GM19025 (cell line): ENCODE results near the gene DEPDC5.

Source experiments
- ATAC-seq: cut with Tn5 transposase; IDR thresholded peaks from one replicate; pipeline ENCODE4 v1.9.1; 2021; ENCODE audit warnings: mild to moderate bottlenecking, low read depth, moderate library complexity; ENCODE audit not compliant: unreplicated experiment

DEPDC5 gene

DNA sequence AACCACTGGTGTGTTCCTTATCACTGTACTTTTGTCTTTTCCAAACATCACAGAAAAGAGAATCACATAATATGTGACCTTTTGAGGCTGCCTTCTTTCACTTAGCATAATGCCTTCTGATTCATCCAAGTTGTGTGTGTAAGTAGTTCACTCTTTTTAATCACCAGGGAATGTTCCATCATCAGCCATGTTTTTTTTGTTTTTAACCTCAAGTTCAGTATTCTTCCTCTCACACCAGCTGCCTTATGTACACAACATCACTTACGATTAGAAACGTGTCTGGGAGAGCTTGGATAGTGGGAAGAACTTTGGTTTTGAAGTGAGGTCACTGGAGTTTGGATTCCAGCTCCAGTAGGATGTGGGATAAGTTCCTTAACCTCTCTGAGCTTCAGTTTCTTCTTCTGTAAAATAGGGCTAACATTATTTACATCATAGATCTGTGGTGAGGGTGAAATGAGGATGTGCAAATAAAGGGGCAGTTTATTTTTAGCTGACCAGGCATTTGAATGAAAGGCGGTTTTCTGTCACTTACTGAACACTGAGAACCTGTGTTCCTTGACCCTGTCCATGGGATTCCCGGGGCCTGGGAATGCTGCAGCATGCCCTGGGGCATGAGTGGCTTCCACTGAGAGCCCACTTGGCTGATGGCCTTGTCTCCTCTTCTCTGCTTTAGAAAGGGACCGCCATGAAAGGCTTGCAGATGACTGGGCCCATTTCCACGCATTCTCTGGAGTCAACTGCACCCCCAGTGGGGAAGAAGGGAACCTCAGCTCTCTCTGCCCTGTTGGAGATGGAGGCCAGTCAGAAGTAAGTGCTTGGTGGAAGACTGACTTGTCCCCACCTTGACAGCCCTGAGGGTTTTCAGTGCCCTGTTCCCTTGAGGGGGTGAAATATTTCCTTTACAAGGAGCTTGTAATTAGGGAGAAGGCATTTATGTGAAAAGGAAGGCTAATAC, 92.6 kb downstream of the DEPDC5 start:
- no peak for ATAC-seq

DNA sequence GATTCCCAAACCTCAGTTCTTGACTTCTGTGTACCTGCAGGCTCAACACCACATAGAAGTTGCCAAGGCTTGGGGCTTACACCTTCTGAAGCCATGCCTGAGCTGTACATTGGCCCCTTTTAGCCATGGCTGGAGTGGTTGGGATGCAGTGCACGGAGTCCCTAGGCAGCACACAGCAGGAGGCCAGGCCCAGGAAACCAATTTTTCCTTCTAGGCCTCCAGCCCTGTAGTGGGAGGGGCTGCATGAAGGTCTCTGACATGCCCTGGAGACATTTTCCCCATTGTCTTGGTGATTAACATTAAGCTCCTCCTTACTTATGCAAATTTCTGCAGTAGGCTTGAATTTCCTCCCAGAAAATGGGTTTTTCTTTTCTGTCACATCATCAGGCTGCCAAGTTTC, 94.6 kb downstream of the DEPDC5 start:
- ATAC-seq = no peak

DNA sequence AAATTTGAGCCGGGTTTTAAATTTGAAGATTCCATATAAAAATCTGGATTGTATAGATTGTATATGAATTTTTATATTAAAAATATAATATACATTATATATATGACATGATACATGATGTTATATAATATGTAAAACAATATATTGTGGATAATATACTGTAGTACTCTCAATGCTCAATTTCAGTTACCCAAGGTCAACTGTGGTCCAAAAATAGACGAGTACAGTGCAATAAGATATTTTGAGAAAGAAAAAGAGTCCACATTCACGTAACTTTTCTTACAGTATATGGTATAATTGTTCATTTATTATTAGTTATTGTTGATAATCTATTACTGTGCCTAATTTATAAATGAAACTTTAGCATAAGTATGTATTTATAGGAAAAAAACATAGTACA, 96.3 kb downstream of the DEPDC5 start:
- ATAC-seq = no peak

DNA sequence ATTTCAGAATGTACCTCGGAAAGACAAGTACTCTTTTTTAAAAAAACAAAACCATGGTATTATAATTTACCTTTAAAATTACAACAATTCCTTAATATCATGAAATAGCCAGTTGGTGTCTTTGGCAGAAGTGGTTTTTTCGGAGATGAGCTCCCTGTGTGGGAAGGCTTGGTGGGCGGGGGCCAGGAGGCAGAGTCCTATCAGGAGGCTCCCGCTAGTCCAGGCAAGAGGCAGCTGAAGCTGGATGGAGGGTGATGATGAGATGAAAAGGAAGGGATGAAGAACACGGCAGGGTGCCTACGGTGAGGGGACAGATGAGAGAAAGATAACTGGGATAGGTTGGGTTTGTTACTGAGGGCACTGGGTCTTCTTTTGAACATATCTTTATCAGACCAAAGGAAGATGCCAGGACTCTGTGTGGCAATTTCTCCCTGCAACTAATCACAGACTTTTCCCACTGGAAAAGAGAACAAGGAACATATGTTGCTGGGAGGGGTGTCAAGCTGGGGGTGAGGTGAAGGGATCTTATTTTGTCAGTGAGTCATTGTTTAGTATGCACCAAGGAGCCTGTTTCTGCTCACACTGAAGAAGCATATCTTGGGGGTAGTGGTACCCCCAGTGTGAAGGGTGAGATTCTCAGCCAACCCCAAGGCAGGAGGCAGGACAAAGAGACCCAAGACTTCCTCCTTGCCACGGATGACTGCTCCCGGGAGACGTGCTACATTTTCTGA, 99.0 kb downstream of the DEPDC5 start:
- no peak for ATAC-seq

DNA sequence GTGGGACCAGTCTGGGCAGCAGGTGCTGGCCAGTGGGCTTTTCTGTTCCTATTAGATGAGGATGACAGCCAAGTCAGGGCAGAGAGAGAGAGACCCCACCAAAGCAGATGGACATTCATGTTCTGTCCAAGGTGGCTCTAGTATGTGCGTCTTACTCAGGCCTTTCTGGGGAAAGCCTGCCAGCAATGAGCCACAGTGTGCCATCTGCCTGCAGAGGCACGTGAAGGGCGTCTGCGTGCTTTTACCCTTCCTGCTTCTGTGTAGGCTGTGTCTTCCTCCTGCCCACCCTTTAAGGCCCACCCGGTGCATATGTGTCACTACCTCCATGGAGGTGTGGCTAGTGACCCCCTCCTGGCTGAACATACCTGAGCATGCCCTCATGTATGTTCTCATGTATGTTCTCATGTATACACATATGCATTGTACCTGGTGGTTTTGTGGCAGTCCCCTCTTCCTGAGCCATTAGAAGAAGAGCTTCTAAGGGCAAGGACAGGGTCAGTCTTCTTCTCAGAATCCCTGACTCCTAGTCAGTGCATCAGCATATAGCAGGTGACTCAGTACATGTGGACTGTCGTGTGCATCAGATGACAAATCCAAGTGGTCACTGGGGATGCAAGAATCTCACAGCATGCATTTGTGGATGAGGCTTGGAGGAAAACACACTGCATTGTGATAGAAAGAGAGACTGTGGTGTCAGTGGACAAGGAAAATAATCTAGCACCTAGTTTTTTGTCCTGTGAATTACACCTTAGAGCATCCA, 100.1 kb downstream of the DEPDC5 start:
- no peak for ATAC-seq

DNA sequence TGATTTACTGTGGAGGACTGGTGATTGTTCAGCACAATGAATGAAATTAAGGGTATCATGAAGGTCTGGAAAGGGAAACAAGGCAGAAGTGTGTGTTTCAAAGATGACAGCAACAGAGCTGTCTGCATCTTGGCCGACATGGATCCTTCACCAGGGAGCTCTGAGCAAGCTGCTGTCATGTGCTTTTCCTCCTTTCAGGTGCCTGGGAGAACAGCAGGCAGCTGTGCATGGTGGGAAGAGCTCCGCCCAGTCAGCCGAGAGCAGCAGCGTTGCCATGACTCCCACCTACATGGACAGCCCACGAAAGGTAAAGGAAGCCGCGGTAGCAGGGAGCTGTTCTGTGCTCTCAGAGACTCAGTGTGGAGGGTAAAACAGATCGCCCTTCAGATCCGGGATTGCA, 103.4 kb downstream of the DEPDC5 start:
- no peak for ATAC-seq

DNA sequence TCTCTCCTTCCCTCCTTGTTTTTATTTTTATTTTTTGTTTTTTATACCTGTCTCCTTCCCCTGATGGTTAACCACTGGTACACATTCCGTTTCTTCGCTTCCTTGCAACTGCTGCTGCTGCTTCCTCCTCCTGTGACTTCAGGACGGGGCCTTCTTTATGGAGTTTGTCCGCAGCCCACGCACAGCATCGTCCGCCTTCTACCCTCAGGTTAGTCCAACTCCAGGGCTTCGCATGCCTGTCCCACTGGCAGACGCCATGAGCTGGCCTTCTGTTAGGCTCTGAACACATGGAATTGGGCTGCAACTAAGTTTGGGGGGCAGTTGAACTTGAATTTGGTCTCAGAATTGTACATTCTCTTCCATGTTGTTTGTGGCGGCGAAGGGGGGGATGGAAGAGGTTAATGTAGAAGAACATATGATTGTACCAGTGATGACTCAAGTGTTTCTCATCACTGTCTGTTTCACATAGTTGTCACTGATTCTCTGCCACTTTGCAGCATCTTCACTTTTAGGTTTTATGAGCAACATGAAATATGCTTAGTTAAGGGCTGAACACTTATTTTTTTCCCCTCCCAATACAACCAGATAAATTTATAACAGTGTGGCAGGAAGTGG, 107.5 kb downstream of the DEPDC5 start:
- no peak for ATAC-seq

DNA sequence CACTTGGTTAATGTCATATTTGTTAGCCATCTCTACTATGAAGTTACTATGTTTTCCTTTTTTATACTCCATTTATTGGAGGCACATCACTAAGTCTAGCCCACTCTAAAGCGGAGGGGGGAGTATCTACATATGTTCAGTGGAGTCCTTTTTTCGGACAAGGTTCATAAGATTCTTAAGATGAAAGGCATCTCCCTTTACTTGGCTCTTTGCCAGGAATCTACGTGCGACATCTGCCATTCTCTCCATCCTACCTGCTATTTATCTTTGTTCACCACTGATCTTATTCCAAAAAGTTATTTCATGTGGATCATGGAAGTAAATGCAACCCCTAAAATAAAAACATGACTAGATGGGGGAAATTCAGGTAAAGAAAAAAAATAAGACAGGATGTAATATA, 113.1 kb downstream of the DEPDC5 start:
- ATAC-seq = no peak

DNA sequence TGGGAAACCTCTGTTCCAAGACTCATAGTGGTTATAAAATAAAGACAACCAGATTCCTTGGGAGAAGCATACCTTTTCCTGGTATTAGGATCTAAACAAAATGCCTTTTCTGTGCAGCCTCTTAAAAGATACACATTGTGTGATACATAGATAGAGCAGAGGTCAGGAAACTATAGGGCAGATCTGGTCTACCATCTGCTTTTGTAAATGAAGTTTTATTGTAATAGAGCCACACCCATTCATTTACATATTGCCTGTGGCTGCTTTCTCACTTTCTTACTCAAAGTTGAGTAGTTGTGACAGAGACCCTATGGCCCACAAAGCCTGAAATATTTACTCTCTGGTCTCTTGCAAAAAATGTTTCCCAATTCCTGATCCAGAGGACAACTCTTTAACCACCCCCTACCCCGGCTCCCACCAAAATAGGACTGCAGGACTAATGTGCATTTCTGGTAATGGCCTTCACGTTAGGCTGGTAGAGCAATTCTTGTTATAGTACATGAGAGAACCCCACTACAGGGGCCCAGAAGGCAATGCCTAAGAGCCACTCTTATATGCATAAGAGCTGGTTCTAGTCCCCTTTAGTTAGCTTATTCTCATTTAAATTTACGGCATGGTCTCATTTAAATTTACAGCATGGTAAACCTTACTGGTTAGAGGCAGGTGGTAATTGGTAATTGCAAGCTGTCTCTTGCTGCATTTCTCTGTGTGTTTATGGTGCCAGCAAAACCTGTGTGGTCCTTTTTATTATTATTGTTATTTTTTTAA, 113.8 kb downstream of the DEPDC5 start:
- ATAC-seq = no peak

DNA sequence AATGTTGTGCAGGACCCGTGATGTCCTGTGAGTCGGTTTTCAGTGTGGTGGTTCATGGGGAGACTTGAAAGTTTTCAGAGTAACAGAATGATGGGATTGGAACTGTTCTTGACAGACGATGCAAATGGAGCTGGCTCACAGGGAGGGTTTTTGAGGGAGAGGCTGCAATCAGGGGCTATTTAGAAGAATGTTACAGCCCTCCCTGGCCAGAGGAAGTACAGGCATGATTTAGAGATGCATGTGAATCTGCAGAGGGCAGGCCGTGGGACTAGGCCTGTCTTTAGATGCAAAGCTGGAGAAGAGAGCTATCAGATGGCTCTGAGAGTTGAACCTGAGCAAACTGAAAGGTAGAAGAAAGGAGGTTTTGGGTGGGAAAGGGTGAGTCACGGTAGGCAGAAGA, 115.9 kb downstream of the DEPDC5 start:
- ATAC-seq = no peak

DNA sequence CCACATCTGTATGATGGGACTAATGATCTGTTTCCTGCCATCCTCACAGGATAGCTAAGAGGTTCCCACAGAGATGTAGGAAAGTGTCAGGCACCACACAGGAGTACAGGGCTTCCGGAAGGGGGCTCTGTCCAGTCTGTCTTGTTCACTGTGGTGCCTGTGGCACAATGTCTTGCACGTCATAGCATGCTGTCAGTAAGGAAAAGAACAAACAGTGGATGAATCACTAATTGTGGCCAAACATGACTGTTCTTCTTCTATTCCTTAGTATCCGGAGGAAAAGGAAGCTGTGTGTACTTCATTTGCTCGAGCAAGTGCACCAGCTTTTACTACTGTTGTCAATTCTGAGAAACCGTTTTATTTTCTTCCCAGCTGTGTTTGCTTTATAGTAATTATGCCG, 117.1 kb downstream of the DEPDC5 start:
- no peak for ATAC-seq

DNA sequence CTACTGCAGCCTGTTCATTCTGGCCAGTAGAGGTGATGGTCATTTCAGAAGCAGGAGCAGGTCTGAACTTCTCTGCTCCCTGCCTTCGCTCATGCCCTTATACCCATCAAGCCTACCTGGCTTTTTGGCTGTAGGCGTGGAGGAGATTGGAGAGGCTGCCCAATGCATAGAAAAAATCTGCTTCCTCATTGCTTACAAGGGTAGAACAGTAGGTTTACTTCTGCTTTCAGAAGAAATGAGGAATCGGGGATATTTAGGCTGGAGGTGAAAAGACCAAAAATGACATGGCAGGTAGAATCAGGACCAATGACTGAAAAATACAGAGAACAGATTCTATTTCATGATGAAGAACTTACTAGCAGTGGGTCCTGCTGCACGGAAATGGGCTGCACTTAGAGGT, 117.7 kb downstream of the DEPDC5 start:
- ATAC-seq = no peak

DNA sequence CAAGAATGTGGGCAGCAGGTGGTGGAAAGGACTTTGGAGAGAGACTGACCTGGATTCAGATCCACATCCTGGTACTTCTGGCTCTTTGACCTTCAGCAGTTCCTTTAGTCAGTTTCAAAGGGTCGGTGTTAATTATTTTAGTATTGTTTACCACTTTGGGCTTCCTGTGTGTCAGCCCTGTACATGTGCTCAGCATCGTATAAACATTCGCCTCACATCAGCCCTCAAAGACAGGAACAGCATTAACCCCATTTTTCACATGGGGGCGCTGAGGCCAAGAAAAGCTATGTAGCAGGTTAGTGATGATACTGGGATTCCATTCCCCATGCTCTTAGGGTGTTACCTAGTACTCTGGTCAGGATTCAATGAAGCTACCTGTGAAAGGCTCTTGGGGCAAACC, 118.4 kb downstream of the DEPDC5 start:
- ATAC-seq = no peak

DNA sequence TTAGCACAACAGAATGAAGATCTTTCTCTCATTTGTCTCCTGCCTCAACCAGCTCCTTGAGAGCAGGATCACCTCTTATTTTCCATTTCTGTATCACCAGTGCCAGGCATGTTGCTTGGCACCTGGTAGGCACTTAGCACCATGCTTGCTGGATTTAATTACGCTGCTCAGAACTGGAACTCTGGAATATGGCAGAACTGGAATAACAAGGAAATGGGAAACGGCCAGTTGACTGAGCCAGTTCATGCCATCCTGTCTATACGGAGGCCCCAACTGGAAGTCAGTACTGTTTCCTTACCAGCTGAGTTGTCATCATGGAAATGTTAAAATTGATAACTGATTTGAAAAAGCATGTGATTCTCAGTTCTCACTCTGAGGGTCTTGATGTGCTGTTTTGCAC, 121.0 kb downstream of the DEPDC5 start:
- ATAC-seq = no peak

DNA sequence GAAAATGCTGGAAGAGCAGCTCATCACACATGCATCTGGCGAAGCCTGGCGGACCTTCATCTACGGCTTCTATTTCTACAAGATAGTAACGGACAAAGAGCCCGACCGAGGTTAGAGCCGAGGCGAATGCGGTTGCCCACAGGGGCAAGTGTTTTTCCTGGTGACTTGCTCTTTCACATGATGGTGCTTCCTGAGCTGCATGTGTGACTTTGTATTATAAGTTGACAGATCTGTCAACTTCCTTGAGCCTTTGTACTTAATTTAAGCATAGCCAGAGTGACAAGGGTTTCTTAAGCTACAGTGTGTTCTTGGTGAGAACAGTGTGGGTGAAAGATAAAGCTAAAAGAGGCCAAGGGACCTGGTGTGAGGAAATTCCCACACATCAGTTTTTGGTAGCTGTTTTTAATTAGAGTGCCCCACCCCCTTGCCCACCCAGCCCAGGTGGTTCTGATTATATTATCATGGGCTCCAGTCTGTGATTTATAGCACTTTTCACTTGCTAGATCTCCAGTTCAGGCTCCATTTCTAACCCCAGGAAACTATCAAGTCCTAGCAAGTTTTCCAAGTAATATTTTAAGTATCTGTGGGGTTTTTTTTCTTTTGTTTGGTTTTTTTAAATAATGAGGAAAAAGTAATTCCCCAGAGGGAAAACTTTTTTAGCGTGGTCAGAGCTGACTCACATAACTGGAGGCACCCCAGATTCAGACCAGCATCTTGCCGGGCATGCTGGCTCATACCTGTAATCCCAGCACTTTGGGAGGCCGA, 122.5 kb downstream of the DEPDC5 start:
- no peak for ATAC-seq

DNA sequence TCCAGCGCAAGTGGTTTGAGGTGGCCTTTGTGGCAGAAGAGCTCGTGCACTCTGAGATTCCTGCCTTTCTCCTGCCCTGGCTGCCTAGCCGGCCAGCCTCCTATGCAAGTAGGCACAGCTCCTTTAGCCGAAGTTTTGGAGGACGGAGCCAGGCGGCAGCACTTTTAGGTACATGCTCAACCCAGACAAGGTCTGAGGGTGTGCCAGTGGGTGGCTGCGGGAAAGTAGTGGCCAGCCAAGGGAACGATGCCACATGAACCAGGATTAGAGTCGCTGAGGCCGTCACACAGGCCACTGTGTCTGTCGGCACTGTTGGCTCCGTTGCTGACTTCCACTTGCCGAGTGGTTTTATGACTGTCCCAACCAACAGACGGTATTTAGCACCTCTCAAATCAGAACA, 125.8 kb downstream of the DEPDC5 start:
- ATAC-seq = no peak

DNA sequence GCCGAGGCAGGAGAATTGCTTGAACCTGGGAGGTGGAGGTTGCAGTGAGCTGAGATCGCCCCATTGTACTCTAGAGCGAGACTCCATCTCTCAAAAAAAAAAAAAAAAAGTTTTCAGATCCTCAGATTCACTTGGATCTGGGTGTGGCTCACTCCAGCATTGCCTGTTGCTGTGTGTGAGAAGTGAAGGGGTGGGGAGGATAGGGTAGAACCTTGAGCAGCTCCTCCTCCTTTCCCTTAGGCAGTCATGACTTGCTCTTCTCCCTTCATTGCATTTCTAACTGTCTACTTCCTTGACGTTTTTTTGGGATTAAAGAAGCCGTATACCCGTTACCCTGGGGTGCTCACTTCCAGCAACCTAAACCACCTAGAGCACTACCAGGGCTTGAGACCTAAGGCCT, 127.4 kb downstream of the DEPDC5 start:
- no peak for ATAC-seq

DNA sequence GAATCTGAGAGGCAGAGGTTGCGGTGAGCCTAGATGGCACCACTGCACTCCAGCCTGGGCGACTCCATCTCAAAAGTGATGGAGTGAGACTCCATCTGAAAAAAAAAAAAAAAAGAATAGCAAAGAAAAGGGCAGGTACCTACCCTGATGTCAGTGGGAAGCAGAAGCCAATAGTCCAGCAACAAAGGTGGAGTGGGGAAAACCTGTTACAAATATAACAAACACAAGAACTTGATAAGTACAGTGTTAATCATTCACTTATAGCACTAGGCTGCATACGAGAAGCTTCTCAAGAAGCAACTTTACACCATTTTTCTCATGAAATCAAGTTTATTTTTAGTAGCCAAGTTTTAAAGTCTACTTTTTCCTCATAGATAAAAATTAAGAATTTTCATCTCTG, 128.0 kb downstream of the DEPDC5 start:
- no peak for ATAC-seq

DNA sequence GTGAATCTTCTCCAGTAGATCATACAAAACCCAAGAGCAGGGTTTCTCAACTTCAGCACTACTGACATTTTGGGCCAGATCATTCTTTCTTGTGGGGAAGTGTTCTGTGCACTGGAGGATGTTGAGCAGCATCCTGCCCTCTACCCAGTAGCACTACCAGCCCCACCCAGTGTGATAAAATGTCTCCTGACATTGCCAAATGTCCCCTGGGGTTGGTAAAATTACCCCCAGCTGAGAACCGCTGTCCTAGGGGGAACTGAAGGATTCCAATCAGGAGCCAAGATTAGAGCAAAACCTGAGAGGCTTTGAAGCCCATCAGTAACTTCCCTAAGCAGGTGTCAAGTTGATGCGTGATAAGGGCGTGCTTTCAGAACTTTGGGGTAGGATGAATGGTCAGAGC, 129.2 kb downstream of the DEPDC5 start:
- ATAC-seq = no peak
